Gastroesophageal sphincter (tissue), 3 donors: ENCODE measurements around the gene CORIN.

Experiments
- CTCF ChIP-seq, 4 experiments: fragments of 200-600 bp in 2 of 4; fragments of 450-650 bp in 2 of 4; sonication (generic) in 1 of 4; IDR thresholded peaks; one replicate each; pipeline ENCODE4 v1.5.1; 2017 to 2019; ENCODE audit warnings: antibody characterized with exemption in 4 of 4, mild to moderate bottlenecking in 2 of 4, moderate library complexity in 2 of 4
- EP300 ChIP-seq: sonication (generic); formaldehyde crosslinking; IDR thresholded peaks from one replicate; pipeline ENCODE4 v1.6.1; 2017; ENCODE audit warnings: antibody characterized with exemption, mild to moderate bottlenecking
- POLR2A ChIP-seq, 2 donors: fragments of 450-650 bp; IDR thresholded peaks; one replicate each; pipeline ENCODE4 v1.6.1; 2017; ENCODE audit warnings: antibody characterized with exemption in 2 of 2, mild to moderate bottlenecking in 2 of 2, moderate library complexity in 1 of 2
- POLR2AphosphoS5 ChIP-seq: sonication (generic); formaldehyde crosslinking; IDR thresholded peaks from one replicate; pipeline ENCODE4 v1.6.1; 2017; ENCODE audit warnings: antibody characterized with exemption

GRCh38 chr4:47659342-47659741 is 178.5 kb downstream of the CORIN start:
- TF ChIP-seq CTCF (IDR thresholded peaks at IDR 0.05) (no peak), POLR2A (IDR thresholded peaks at IDR 0.05) (no peak), EP300 (no peak), POLR2AphosphoS5 (no peak)
